ENCODE results near the gene ANKRD40CL.

ANKRD40CL gene

DNA sequence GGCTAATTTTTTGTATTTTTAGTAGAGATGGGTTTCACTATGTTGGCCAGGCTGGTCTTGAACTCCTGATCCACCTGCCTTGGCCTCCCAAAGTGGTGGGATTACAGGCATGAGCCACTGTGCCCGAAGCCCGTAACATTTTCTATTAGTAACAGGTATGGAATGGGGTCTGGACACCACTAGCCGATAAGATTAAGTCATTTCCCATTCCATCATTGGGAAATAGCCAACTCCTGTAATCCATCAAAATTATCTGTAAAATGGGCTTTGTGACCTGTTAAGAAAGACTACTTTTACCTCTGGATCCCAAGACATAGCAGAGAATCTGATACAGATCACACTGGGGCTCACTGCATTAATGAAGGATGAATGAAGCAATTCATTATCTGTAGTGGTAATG is 51.8 kb downstream of the ANKRD40CL start:
- no peak for DNase-seq

GRCh38 chr17:50712641-50713040 is 54.7 kb downstream of the ANKRD40CL start:
- no peak for DNase-seq
